ENCODE measurements around the gene DUSP14. TPM values are rescaled to one million over a fixed set of nuclear protein-coding genes. Genes with fewer than 3 reads are reported as not detected.

The DUSP14 gene
- total RNA-seq, 1 donor from 2014 or later = 27.0 TPM

GRCh38 chr17:37512442-37513068 is 22.9 kb downstream of the DUSP14 start:
- no peak for DNase-seq (ENCODE audit: low spot score)

- no peak for DNase-seq (ENCODE audit: low spot score)
Observed at GRCh38 chr17:37513711-37514110, 24.0 kb downstream of the DUSP14 start.

- DNase-seq (ENCODE audit: low spot score) = no peak
Observed at GRCh38 chr17:37516127-37516571, 26.5 kb downstream of the DUSP14 start.

- no peak for DNase-seq (ENCODE audit: low spot score)
Observed at GRCh38 chr17:37517881-37518280, 28.2 kb downstream of the DUSP14 start.

DNA sequence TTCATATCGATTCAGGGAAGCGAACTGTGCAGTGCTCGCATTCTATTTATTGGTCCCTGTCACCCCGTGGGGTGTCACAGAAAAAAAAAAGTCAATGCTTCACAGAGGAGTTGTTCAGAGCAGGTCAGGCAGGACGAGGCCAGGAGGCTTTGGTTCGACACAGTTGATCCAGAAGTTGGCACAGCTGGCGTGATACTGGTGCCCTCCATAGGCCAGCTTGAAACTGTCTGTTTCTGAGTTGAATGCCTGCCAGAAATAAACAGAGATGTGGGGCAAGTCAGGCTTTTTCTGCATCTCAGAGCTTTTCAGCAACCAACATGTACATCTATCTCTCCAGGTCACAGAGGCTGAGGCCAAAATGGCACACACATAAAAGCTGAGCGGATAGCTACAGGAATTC is 29.1 kb downstream of the DUSP14 start:
- no peak for DNase-seq (ENCODE audit: low spot score)

GRCh38 chr17:37519251-37519985 is 29.7 kb downstream of the DUSP14 start:
- no peak for DNase-seq (ENCODE audit: low spot score)

GRCh38 chr17:37520174-37520573 is 30.5 kb downstream of the DUSP14 start:
- DNase-seq (ENCODE audit: low spot score) = no peak

DNA sequence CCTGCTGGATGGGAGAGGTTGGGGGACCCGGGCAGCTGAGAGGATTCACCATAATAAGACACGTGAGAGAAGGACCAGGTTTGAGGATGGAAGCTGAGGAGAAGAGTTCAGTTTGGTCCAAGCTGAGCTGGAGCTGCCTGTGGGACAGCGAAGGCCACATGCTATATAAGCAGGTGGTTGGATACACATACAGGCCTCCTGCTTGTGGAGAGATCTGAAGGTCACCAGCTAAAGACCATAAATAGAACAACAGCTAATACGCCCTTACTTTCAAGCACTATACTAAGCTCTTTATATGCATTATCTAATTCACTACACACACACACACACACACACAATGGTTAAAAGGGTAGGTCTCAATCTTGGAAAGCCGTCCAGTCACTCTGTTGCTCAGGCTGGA is 32.1 kb downstream of the DUSP14 start:
- DNase-seq (ENCODE audit: low spot score) = no peak

DNA sequence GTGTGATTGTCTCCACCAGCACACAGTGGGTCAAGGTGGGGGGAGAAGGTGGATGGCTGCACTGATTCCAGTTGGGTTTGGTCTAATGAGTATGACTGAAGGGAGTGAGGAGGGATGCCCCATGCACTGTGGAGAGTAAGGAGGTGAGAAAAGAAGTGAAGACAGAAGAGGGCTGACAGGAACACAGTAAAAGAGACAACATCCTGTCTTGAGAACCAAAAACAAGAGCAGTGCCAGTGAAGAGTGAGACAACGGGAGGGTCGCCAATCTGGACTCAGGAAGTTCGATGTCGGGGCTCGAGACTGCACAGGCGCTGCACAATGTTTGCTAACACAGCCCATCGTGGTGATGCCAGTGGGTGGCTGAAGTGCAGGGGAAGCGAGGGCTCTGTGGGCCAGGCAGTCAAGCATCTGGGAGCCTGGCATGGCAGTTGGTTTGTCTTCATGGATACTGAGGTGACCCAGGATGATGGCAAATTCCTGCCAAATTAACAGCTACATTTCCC is 34.1 kb downstream of the DUSP14 start:
- no peak for DNase-seq (ENCODE audit: low spot score)

GRCh38 chr17:37527249-37527851 is 37.7 kb downstream of the DUSP14 start:
- no peak for DNase-seq (ENCODE audit: low spot score)

GRCh38 chr17:37530420-37530819 is 40.7 kb downstream of the DUSP14 start:
- DNase-seq (ENCODE audit: low spot score) = no peak

- DNase-seq (ENCODE audit: low spot score) = no peak
Observed at GRCh38 chr17:37532756-37533155, 43.1 kb downstream of the DUSP14 start.

DNA sequence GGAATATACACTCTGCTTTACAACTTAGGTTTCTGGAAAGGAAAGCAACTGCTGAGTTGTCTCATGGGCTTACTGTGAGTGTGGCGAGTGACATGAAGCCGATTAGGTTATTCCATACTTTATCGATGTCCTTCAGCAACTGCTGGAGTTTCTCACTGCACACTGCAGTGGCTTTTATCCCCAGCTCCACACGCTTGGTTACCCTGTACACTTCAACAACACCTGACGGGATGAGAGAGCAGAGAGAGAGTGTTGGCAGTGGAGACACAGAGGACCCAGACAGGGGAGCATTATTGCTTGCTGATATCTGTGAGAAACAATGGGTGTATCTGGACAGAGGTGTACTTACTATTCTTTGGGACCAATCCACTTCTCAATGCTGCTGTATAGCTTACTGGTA is 46.2 kb downstream of the DUSP14 start:
- DNase-seq (ENCODE audit: low spot score) = no peak

DNA sequence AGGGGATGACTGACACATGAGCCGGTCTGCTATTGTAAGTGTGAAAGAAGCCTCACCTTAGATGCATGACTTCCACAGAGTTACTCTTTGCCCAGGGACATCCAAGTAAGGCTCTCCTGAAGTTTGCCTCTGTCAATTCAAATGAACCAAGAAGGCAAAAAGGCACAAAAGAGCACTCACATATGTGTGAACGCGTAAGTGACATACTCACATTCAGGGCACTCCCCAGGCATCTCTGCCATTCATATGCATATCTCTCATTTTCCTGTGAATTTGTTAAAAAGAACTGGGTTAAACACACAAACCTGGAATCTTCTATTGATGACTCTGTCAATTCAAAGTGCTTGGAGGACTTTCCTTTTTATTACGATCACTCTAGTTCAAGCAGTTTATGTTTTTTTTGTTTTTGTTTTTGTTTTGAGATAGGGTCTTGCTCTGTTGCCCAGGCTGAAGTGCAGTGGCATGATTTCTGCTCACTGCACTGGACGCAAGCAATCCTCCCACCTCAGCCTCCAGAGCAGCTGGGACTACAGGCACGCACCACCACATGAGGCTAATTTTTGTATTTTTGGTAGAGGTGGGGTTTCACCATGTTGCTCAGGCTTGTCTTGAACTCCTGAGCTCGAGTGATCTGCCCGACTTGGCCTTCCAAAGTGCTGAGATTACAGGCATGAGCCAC is 49.4 kb downstream of the DUSP14 start:
- no peak for DNase-seq (ENCODE audit: low spot score)

DNA sequence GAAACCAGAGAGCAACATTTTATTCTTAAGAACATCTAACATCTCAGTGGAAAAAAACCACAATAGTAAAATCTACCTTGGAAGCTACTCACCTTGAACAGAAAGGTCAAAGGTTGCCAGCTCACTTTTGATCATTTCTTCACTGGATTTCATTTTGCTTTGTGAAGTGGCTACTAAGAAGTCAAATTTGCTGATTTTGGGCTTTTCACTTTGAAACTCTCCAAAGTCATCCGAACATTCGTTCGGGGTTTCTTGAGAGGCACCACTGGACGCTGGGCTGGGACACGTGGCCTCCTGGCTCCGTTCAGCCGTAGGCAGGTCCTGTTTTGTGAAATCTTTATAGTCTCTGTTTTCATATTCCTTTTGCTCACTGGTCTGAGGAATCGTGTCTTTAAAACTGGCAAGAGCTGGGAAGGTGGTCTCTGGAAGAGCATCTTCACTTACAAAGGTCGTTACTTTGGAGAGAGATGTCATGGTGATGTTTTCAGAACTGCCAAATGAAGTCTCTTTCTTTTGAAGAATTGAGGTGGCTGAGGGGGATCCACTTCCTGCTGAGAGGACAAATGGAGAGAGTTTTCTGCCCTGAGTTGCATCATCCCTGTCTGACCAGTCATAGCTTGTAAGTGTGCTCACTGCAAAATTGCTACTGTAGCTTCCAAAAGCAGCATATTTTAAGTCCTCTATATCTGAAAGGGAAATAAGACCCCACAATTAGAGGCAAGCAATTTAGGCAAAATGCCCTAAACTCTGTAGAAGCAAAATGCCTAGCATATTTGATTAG is 52.4 kb downstream of the DUSP14 start:
- DNase-seq (ENCODE audit: low spot score) = no peak

DNA sequence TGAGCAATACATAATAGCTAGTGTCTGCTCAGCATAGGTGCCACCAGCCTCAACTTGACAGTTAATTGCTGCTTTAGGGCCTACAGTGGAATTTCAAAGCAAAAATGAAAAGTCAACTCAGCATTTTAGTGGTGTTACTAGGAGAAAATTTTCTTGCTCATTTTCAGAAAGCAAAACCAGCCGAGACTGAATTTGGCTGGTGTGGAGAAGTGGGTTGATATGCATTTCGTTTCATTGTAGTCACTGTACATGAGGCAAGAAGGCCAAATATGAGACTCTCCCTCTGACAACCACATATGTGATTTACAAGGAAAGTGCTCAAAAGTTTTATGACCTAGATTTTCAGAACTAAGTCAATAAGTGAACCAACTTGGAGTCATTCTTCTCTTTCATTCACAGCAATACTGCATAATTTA is 54.0 kb downstream of the DUSP14 start:
- DNase-seq (ENCODE audit: low spot score) = no peak

GRCh38 chr17:37545486-37545885 is 55.8 kb downstream of the DUSP14 start:
- no peak for DNase-seq (ENCODE audit: low spot score)

DNA sequence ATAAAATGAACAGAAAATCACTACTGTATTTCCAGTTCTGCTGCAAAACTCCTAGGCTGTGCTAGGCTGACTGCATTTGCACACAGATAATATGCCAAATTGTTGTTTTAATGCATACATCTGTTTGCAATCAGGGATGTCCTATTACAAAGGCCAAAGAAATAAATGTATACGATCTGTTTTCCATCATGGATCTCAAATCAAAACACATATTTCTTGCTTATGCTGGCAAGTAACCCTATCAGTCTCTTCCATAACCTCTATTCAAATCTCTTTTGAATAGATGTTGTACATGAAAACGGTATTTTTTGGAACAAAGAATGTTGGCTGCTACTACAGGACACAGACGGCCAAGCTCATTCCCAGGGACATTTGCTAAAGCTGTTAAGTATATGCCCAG is 56.6 kb downstream of the DUSP14 start:
- DNase-seq (ENCODE audit: low spot score) = no peak

- DNase-seq (ENCODE audit: low spot score) = no peak
Observed at GRCh38 chr17:37547986-37548385, 58.3 kb downstream of the DUSP14 start.

- no peak for DNase-seq (ENCODE audit: low spot score)
Observed at GRCh38 chr17:37551788-37552187, 62.1 kb downstream of the DUSP14 start.

- DNase-seq (ENCODE audit: low spot score) = no peak
Observed at GRCh38 chr17:37553401-37553966, 63.8 kb downstream of the DUSP14 start.

All from mesenteric fat pad (tissue), 1 donor.